RWPE1 (cell line): ENCODE data around the gene TMEM94.

Experiments
- CTCF ChIA-PET: fragments of 350-600 bp; sonication (Branson Sonifier 250); formaldehyde crosslinking; extraction: SDS; loops from one replicate; lab custom pipeline; 2021; lab: Yijun Ruan, JAX
- POLR2A ChIA-PET: fragments of 400-600 bp; formaldehyde crosslinking; extraction: SDS; loops from one replicate; lab custom pipeline; 2020; ENCODE audit warnings: antibody characterized with exemption; ENCODE audit not compliant: low non-redundant PET; lab: Yijun Ruan, JAX
- DNase-seq: peaks from one replicate; pipeline ENCODE4 v3.0.0; 2012; ENCODE audit warnings: low spot score
- H3K27ac ChIP-seq: fragments of 450-650 bp; 2 replicates; pipeline ENCODE4 v1.5.1; 2017
- TF ChIP-seq, protein P1 (sequence below): fragments of 450-650 bp; conservative IDR thresholded peaks from 2 replicates; pipeline ENCODE4 v1.5.1; 2017; ENCODE audit warnings: low read depth, mild to moderate bottlenecking

The TMEM94 gene

DNA sequence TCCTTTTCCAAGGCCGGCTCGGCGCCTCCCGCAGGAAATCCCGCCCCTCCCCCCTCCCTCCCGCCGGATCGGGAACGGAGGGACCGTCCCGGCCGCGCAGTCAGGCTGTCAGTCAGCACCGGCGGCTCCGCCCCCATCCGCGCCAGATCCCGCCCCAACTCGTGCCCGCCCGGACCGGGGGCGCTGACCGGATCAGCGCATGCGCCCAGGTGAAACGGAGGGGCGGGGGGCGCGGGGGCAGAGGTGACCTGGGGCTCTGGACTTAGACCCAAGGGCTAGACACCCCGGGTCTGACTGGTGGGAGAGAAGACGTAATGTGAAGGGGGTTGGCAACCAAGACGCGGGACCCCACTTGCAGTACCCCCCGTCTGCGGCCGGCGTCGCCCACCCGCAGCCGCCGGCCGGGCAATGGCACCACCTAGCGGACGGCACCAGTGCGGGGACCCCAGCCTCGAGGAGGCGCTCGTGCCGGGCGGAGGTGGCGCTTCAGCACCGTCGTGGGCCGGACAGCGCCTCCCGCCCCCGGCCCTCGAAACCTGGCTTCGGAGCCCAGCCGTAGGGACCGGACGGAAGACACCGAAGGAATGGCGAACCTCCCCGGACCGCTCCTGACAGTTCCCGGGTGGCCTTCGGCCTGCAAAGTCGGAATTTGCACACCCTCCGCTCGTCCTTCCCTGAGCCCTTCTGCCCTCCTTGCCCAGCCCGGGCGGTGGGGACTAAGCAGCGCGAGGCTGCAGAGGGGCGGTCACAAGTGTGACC is 59.2 kb downstream of the TMEM94 start, which contains the start of gene CASKIN2:
CASKIN2 (minus strand) TSS at position 42 of the 759 bp plus-strand sequence. CDS start 1,733 bp downstream, outside the sequence.
- H3K27ac ChIP-seq = peak within 1 kb of the TSS; percentile 86
- TF ChIP-seq, protein P1, sequence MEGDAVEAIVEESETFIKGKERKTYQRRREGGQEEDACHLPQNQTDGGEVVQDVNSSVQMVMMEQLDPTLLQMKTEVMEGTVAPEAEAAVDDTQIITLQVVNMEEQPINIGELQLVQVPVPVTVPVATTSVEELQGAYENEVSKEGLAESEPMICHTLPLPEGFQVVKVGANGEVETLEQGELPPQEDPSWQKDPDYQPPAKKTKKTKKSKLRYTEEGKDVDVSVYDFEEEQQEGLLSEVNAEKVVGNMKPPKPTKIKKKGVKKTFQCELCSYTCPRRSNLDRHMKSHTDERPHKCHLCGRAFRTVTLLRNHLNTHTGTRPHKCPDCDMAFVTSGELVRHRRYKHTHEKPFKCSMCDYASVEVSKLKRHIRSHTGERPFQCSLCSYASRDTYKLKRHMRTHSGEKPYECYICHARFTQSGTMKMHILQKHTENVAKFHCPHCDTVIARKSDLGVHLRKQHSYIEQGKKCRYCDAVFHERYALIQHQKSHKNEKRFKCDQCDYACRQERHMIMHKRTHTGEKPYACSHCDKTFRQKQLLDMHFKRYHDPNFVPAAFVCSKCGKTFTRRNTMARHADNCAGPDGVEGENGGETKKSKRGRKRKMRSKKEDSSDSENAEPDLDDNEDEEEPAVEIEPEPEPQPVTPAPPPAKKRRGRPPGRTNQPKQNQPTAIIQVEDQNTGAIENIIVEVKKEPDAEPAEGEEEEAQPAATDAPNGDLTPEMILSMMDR = peak; percentile 99
- CTCF ChIA-PET = interaction anchor here (0.6 to 1.2 kb wide), 7 partner anchors 49 to 465 kb away, joined by 3 to 4 read pairs (median 4); partner anchors contain the start of gene SMIM5
- POLR2A ChIA-PET = interaction anchor here (0.5 to 1.4 kb wide), 5 partner anchors 9 to 105 kb away, joined by 3 to 13 read pairs (median 3); partner anchors contain the start of gene LLGL2
- peak; percentile 99 for DNase-seq

DNA sequence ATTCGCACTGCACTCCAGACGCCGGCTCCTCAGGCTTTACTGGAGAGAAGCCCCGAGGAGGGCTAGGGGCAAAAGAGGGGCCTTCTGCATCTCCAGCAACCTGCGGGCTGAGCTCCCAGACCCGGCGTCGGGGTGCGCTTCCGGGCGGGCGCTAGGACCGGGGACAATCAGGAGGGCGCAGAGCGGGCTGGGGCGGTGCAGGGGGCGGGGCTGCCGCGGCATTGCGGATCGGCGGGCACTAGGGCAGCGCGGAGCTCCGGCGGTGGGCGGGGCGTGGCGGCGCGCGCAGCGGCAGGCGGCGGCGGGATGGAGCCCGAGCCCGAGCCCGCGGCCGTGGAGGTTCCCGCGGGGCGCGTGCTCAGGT is 59.8 kb downstream of the TMEM94 start, which contains the start of gene TSEN54:
TSEN54 (plus strand) TSS at position 274 of the 364 bp plus-strand sequence; CDS start at position 307, 33 bp downstream.
- TF ChIP-seq, protein P1 = no peak
- DNase-seq = peak; percentile 87
- POLR2A ChIA-PET = interaction anchor here (0.5 to 1.4 kb wide), 5 partner anchors 9 to 105 kb away, joined by 3 to 13 read pairs (median 3); partner anchors contain the start of gene LLGL2
- CTCF ChIA-PET = interaction anchor here (0.6 to 1.0 kb wide), 7 partner anchors 49 to 464 kb away, joined by 3 to 4 read pairs (median 4); partner anchors contain the start of gene SMIM5
- H3K27ac ChIP-seq = peak within 1 kb of the TSS; percentile 86

DNA sequence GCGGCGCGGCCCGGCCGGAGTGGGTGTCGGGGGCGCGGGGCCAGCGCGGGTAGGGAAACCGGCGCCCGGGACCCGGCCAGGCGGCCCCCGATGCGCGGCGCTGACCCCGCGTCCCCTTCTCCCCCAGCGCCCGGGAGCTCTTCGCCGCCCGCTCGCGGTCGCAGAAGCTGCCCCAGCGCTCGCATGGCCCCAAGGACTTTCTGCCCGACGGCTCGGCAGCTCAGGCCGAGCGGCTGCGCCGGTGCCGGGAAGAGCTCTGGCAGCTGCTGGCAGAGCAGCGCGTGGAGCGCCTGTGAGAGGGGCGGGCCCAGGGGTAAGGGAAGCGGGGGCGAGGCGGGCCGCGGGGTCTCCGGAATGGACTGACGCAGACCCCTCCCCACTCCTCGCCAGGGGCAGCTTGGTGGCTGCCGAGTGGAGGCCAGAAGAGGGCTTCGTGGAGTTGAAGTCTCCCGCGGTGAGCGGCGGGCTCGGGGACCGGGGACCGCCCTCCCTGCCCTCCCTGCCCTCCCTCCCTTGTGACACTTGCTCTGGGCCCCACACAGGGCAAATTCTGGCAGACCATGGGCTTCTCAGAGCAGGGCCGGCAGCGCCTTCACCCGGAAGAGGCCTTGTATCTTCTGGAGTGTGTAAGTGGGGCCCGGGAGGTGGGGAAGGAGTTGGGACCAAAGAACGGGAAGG is 60.3 kb downstream of the TMEM94 start:
- H3K27ac ChIP-seq = peak overlapping the region; percentile 86
- CTCF ChIA-PET = interaction anchor here (0.6 to 1.0 kb wide), 8 partner anchors 48 to 463 kb away, joined by 3 to 6 read pairs (median 4); partner anchors contain the start of gene SMIM5
- TF ChIP-seq, protein P1 = no peak
- DNase-seq = no peak
- POLR2A ChIA-PET = interaction anchor here (0.6 to 1.4 kb wide), 4 partner anchors 8 to 18 kb away, joined by 3 to 13 read pairs (median 4); partner anchors contain the start of gene LLGL2

DNA sequence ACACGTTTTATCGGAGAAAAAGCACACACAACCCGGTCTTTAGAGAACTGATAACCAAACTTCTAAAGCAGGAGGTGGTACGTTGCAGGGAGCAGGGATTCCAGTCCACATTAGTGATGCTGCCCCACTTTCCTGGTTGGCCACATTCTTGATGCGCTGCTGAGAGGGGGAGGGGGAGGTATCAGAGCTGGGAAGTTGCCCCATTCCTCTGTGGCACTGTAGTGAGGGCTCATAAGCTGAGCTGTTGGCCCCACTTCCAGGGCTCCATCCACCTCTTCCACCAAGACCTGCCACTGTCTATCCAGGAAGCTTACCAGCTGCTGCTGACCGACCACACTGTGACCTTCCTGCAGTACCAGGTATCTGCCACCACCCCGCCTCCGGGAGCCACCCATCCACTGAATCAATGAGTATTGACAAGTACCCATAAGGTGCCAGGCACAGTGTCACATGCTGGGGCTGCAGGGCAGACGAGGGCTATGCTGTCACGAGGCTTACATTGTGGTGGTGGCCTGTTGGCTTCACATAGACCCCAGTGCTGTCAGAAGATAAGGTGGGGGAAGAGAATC is 60.9 kb downstream of the TMEM94 start:
- DNase-seq = no peak
- peak overlapping the region; percentile 86 for H3K27ac ChIP-seq
- ChIA-PET POLR2A (interaction anchor here (1.4 kb wide), 2 partner anchors 8 to 9 kb away, joined by 3 to 13 read pairs; partner anchors contain the start of gene LLGL2), CTCF (interaction anchor here (0.6 to 1.0 kb wide), 4 partner anchors 117 to 345 kb away, joined by 3 to 10 read pairs (median 6); no protein-coding TSS in a partner anchor)
- TF ChIP-seq, protein P1 = no peak

DNA sequence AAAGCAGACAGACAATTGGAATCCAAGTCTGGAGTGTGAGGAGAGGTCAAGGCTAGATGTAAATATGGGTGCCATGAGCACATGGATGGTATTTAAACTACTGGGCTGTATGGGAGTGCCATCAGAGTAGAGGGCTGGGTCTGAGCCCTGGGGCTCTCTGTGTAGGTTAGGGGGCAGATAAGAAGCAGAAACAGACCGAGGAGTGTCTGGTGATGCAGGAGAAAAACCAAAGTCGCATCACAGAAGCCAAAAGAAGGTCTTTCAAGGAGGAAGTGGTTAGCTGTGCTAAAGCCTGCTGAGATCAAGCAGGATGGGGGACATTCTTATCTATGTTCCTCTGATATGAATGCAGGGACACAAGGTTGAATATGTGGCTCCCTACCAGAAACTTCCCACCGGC is 61.8 kb downstream of the TMEM94 start:
- POLR2A ChIA-PET = no interaction called here
- DNase-seq = no peak
- no peak overlapping the region for H3K27ac ChIP-seq
- CTCF ChIA-PET = interaction anchor here (0.6 to 0.9 kb wide), 5 partner anchors 18 to 761 kb away, joined by 3 to 6 read pairs (median 4); no protein-coding TSS in a partner anchor
- TF ChIP-seq, protein P1 = no peak
